Muscle of arm (tissue), 12 donors: ENCODE data around the gene PRSS57. TPM values are rescaled to one million over a fixed set of nuclear protein-coding genes. Genes with fewer than 3 reads are reported as not detected.
"Not testable (repeated sequence)": the region's sequence is repeated elsewhere in the genome, so short reads cannot be mapped to it uniquely, and the experiment has no call there.

Source experiments
- DNase-seq: peaks from one replicate; pipeline ENCODE4 v3.0.0-alpha.2; 2013
- polyA plus RNA-seq, 12 donors: library from polyadenylated mRNA; unstranded; fragments of 120-200 nt; gene quantifications; one replicate each; pipeline ENCODE4 v1.2.1, GENCODE V29; 2013; ENCODE audit not compliant: insufficient read length in 12 of 12

Gene PRSS57
- polyA plus RNA-seq, 12 donors, result 0.15 to 1.2 (median 0.19) TPM; not detected in 6

GRCh38 chr19:723714-724113 lies 28.5 kb upstream of the PRSS57 start:
- no peak for DNase-seq

- no peak for DNase-seq
Measured at GRCh38 chr19:723247-723646, 28.0 kb upstream of the PRSS57 start.

- no peak for DNase-seq
Measured at GRCh38 chr19:722553-723101, 27.4 kb upstream of the PRSS57 start.

GRCh38 chr19:720345-721160 lies 25.3 kb upstream of the PRSS57 start:
- DNase-seq, result no peak

- DNase-seq, result peak; percentile 66
Measured at GRCh38 chr19:719636-720344, 24.5 kb upstream of the PRSS57 start.

- peak; percentile 73 for DNase-seq
Measured at GRCh38 chr19:718991-719512, 23.8 kb upstream of the PRSS57 start.

- DNase-seq, result no peak
Measured at GRCh38 chr19:718251-718951, 23.1 kb upstream of the PRSS57 start.

GRCh38 chr19:715347-715746 lies 20.1 kb upstream of the PRSS57 start:
- DNase-seq, result no peak

GRCh38 chr19:711254-711653 lies 16.0 kb upstream of the PRSS57 start:
- DNase-seq, result no peak

- DNase-seq, result no peak
Measured at GRCh38 chr19:710767-711166, 15.5 kb upstream of the PRSS57 start.

- no peak for DNase-seq
Measured at GRCh38 chr19:709965-710571, 14.8 kb upstream of the PRSS57 start.

- DNase-seq, result no peak
Measured at GRCh38 chr19:709196-709964, 14.1 kb upstream of the PRSS57 start.

- DNase-seq, result no peak
Measured at GRCh38 chr19:708154-709143, 13.2 kb upstream of the PRSS57 start, which contains the start of gene PALM. Gene PALM (plus strand): TSS chr19:708935. CDS start chr19:709147, 212 bp downstream.

- DNase-seq, result no peak
Measured at GRCh38 chr19:704447-704741, 9.1 kb upstream of the PRSS57 start.

- no peak for DNase-seq
Measured at GRCh38 chr19:703651-704446, 8.6 kb upstream of the PRSS57 start.

GRCh38 chr19:703329-703650 lies 8.0 kb upstream of the PRSS57 start:
- no peak for DNase-seq

GRCh38 chr19:702847-703246 lies 7.6 kb upstream of the PRSS57 start:
- not testable (repeated sequence) for DNase-seq

GRCh38 chr19:699885-700284 lies 4.6 kb upstream of the PRSS57 start:
- DNase-seq, result not testable (repeated sequence)

- DNase-seq, result not testable (repeated sequence)
Measured at GRCh38 chr19:698529-698928, 3.3 kb upstream of the PRSS57 start.
